Peyer's patch (tissue), 4 donors: ENCODE results near the gene STOM. TPM values are rescaled to one million over a fixed set of nuclear protein-coding genes. Genes with fewer than 3 reads are reported as not detected.

Source experiments
- DNase-seq, 3 donors: peaks; one replicate each; pipeline ENCODE4 v3.0.0-alpha.2; 2017 to 2019
- H3K27ac ChIP-seq, 4 donors: fragments of 200-600 bp; sonication (generic); one replicate each; pipeline ENCODE4 v1.5.1; 2016 to 2019
- H3K27me3 ChIP-seq, 2 donors: fragments of 200-600 bp; sonication (generic); one replicate each; pipeline ENCODE4 v1.5.1; 2019
- H3K36me3 ChIP-seq, 3 donors: fragments of 200-600 bp; sonication (generic); one replicate each; pipeline ENCODE4 v1.5.1; 2016 to 2019
- H3K4me1 ChIP-seq, 4 donors: fragments of 200-600 bp; sonication (generic); one replicate each; pipeline ENCODE4 v1.5.1; 2016 to 2019
- H3K4me3 ChIP-seq, 4 donors: fragments of 200-600 bp; sonication (generic); 1 replicate in 3 of 4; 2 replicates in 1 of 4; pipeline ENCODE4 v1.5.1; 2016 to 2019; ENCODE audit warnings: mild to moderate bottlenecking in 1 of 4
- H3K9me3 ChIP-seq, 4 donors: fragments of 200-600 bp; sonication (generic); one replicate each; pipeline ENCODE4 v1.5.1; 2016 to 2019; ENCODE audit warnings: mild to moderate bottlenecking in 1 of 4
- POLR2A ChIP-seq, 2 donors: fragments of 450-650 bp; IDR thresholded peaks; one replicate each; pipeline ENCODE4 v1.5.1; 2017; ENCODE audit warnings: antibody characterized with exemption in 2 of 2, mild to moderate bottlenecking in 2 of 2, moderate library complexity in 2 of 2
- total RNA-seq, 4 donors: library from RNA; depleted of rRNA; stranded (reverse); fragments of >200 nt; gene quantifications; one replicate each; pipeline ENCODE4 v1.1.0, GENCODE V29; 2016
- TF ChIP-seq, protein P1 (sequence below), 6 experiments: fragments of 450-650 bp in 4 of 6; fragments of 200-600 bp in 2 of 6; sonication (generic) in 1 of 6; IDR thresholded peaks; one replicate each; pipeline ENCODE4 v1.5.1; 2017 to 2019; ENCODE audit warnings: antibody characterized with exemption in 6 of 6, mild to moderate bottlenecking in 3 of 6, moderate library complexity in 1 of 6

The STOM gene
- total RNA-seq, 4 donors from 2014 or later = 30.5 to 60.1 (median 47.2) TPM

GRCh38 chr9:121357011-121357410 is 13.0 kb downstream of the STOM start:
- Histone ChIP-seq H3K4me1 (peaks cover 0 to 62% (median 5%) of the 10 kb centered on the region in 4 donors), H3K36me3 (peaks cover 0 to 13% (median 0%) of the 10 kb centered on the region in 3 donors), H3K9me3 (no peaks in the 10 kb centered on the region), H3K27me3 (no peaks in the 10 kb centered on the region), H3K27ac (peak overlapping the region; percentile 50 to 79 (median 69)), H3K4me3 (peak overlapping the region in 1 of 4 donors; percentile 11)
- TF ChIP-seq, protein P1, sequence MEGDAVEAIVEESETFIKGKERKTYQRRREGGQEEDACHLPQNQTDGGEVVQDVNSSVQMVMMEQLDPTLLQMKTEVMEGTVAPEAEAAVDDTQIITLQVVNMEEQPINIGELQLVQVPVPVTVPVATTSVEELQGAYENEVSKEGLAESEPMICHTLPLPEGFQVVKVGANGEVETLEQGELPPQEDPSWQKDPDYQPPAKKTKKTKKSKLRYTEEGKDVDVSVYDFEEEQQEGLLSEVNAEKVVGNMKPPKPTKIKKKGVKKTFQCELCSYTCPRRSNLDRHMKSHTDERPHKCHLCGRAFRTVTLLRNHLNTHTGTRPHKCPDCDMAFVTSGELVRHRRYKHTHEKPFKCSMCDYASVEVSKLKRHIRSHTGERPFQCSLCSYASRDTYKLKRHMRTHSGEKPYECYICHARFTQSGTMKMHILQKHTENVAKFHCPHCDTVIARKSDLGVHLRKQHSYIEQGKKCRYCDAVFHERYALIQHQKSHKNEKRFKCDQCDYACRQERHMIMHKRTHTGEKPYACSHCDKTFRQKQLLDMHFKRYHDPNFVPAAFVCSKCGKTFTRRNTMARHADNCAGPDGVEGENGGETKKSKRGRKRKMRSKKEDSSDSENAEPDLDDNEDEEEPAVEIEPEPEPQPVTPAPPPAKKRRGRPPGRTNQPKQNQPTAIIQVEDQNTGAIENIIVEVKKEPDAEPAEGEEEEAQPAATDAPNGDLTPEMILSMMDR (IDR thresholded peaks at IDR 0.05) = no peak
- TF ChIP-seq POLR2A (IDR thresholded peaks at IDR 0.05) = no peak
- DNase-seq = no peak

GRCh38 chr9:121354762-121355161 is 15.3 kb downstream of the STOM start:
- no peaks in the 10 kb centered on the region for H3K27me3 ChIP-seq
- DNase-seq = no peak
- H3K4me1 ChIP-seq = peaks cover 0 to 63% (median 6%) of the 10 kb centered on the region in 4 donors
- TF ChIP-seq POLR2A (IDR thresholded peaks at IDR 0.05) = no peak
- TF ChIP-seq, protein P1 (IDR thresholded peaks at IDR 0.05) = no peak
- H3K36me3 ChIP-seq = peaks cover 0 to 13% (median 0%) of the 10 kb centered on the region in 3 donors
- H3K27ac ChIP-seq = peak overlapping the region in 2 of 4 donors; percentile 6 to 55
- no peaks in the 10 kb centered on the region for H3K9me3 ChIP-seq
- no peak overlapping the region for H3K4me3 ChIP-seq

DNA sequence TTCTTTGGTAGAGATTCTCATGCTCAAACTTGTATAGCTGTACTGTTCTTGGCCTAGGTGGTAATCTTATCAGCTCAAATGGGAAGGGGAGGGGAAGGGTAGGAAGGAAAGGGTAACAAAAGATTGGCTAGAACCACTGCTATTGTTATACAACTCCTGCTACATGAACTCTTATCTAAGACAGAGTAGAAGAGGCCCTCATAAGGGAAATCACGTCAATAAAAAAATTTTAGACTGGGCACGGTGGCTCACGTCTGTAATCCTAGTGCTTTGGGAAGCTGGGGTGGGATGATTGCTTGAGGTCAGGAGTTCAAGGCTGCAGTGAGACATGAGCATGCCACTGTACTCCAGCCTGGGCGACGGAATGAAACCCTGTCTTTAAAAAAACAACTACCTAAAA is 15.9 kb downstream of the STOM start:
- Histone ChIP-seq H3K9me3 (no peaks in the 10 kb centered on the region), H3K27ac (peak overlapping the region; percentile 6 to 69 (median 51)), H3K27me3 (no peaks in the 10 kb centered on the region), H3K4me1 (peaks cover 0 to 58% (median 6%) of the 10 kb centered on the region in 4 donors), H3K36me3 (peaks cover 0 to 16% (median 0%) of the 10 kb centered on the region in 3 donors), H3K4me3 (no peak overlapping the region)
- TF ChIP-seq, protein P1 (IDR thresholded peaks at IDR 0.05) = no peak
- TF ChIP-seq POLR2A (IDR thresholded peaks at IDR 0.05) = no peak
- DNase-seq = no peak

GRCh38 chr9:121353241-121354061 is 16.6 kb downstream of the STOM start:
- peaks cover 0 to 22% (median 0%) of the 10 kb centered on the region in 3 donors for H3K36me3 ChIP-seq
- H3K27ac ChIP-seq = peak overlapping the region; percentile 6 to 69 (median 51)
- H3K4me1 ChIP-seq = peaks cover 0 to 52% (median 6%) of the 10 kb centered on the region in 4 donors
- no peaks in the 10 kb centered on the region for H3K27me3 ChIP-seq
- H3K9me3 ChIP-seq = no peaks in the 10 kb centered on the region
- DNase-seq = peak in 2 of 3 donors; percentile 49 to 77
- TF ChIP-seq, protein P1 (IDR thresholded peaks at IDR 0.05) = no peak
- TF ChIP-seq POLR2A (IDR thresholded peaks at IDR 0.05) = no peak
- no peak overlapping the region for H3K4me3 ChIP-seq

DNA sequence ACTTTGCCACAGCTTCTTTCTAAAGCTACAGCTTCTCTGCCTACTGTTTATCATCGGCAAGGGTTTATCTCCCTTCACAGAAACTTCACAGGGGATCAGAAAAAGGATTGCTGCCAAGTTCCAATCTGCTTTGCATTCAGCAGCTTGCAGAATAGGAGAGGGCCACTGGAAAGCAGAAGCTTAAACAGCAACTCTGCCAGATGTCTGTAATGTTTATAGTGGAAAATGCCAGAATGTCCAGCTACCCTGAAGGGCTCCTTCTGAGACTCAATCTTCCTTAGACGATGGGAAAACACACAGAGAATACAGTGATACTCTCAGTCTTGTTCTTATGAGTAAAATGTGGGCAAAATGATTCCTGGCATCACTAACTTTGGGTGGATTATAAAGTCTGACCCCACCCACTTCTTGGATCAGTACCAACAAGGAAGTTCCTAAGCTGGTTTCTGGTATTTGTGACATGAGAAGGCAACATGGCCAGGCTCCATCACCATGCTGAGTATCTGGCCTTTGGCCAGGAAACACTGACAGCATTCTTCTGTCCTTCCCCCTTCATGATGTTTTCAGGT is 19.0 kb downstream of the STOM start:
- H3K4me3 ChIP-seq = no peak overlapping the region
- TF ChIP-seq, protein P1 (IDR thresholded peaks at IDR 0.05) = no peak
- TF ChIP-seq POLR2A (IDR thresholded peaks at IDR 0.05) = no peak
- H3K27ac ChIP-seq = peak overlapping the region in 3 of 4 donors; percentile 36 to 72 (median 48)
- H3K9me3 ChIP-seq = no peaks in the 10 kb centered on the region
- H3K4me1 ChIP-seq = peaks cover 0 to 52% (median 6%) of the 10 kb centered on the region in 4 donors
- DNase-seq = peak in 1 of 3 donors; percentile 67
- H3K36me3 ChIP-seq = peaks cover 0 to 46% (median 0%) of the 10 kb centered on the region in 3 donors
- H3K27me3 ChIP-seq = no peaks in the 10 kb centered on the region
